DND-41 (cell line): ENCODE results near the gene MED8.

Source experiments
- ATAC-seq: fragments of 200-7000 bp; cut with Tn5 transposase; 3 replicates; pipeline ENCODE4 v1.9.1; 2021; ENCODE audit warnings: low read depth; ENCODE audit not compliant: insufficient read depth
- DNase-seq: peaks from one replicate; pipeline ENCODE4 v3.0.0-alpha.2; 2020
- H2AFZ ChIP-seq: 2 replicates; pipeline ENCODE4 v1.6.0; 2012; ENCODE audit warnings: low read depth, low read length
- H3K27ac ChIP-seq: 2 replicates; pipeline ENCODE4 v1.5.1; 2012; ENCODE audit warnings: low read length, inconsistent platforms
- H3K27me3 ChIP-seq: fragments of 200-600 bp; sonication (generic); 2 replicates; pipeline ENCODE4 v1.6.0; 2012; ENCODE audit warnings: low read length, mild to moderate bottlenecking, inconsistent platforms; ENCODE audit not compliant: insufficient read depth, poor library complexity
- H3K36me3 ChIP-seq: 2 replicates; pipeline ENCODE4 v1.5.1; 2012; ENCODE audit warnings: low read length, inconsistent platforms; ENCODE audit not compliant: insufficient read depth
- H3K4me1 ChIP-seq: 2 replicates; pipeline ENCODE4 v1.5.1; 2012; ENCODE audit warnings: mild to moderate bottlenecking, low read length; ENCODE audit not compliant: insufficient read depth
- H3K4me2 ChIP-seq: 2 replicates; pipeline ENCODE4 v1.6.0; 2012; ENCODE audit warnings: mild to moderate bottlenecking, moderate library complexity, low read length, inconsistent platforms; ENCODE audit not compliant: insufficient read depth
- H3K4me3 ChIP-seq, 2 experiments: fragments of 200-600 bp in 1 of 2; shearing (Covaris generic) in 1 of 2; 2 replicates each; pipeline ENCODE4 v1.5.1; 2012 to 2016; ENCODE audit warnings: inconsistent platforms in 2 of 2, low read length in 2 of 2, mild to moderate bottlenecking in 2 of 2, low read depth in 1 of 2, moderate library complexity in 1 of 2
- H3K79me2 ChIP-seq: 2 replicates; pipeline ENCODE4 v1.6.0; 2012; ENCODE audit warnings: low read length, inconsistent platforms; ENCODE audit not compliant: insufficient read depth
- H3K9ac ChIP-seq: 2 replicates; pipeline ENCODE4 v1.6.0; 2012; ENCODE audit warnings: low read depth, mild to moderate bottlenecking, inconsistent platforms, low read length, moderate library complexity
- H3K9me3 ChIP-seq: 2 replicates; pipeline ENCODE4 v1.5.1; 2012; ENCODE audit warnings: low read length, moderate library complexity, mild to moderate bottlenecking, inconsistent platforms; ENCODE audit not compliant: insufficient read depth, severe bottlenecking
- H4K20me1 ChIP-seq: 2 replicates; pipeline ENCODE4 v1.6.0; 2012; ENCODE audit warnings: low read length; ENCODE audit not compliant: insufficient read depth
- EZH2 ChIP-seq: IDR thresholded peaks from 3 replicates; pipeline ENCODE4 v1.6.1; 2012; ENCODE audit warnings: borderline replicate concordance, low read depth, mild to moderate bottlenecking, moderate library complexity, low read length, inconsistent platforms; ENCODE audit not compliant: severe bottlenecking
- TF ChIP-seq, protein P1 (sequence below): IDR thresholded peaks from 2 replicates; pipeline ENCODE4 v1.5.1; 2012; ENCODE audit warnings: borderline replicate concordance, low read length, moderate library complexity, mild to moderate bottlenecking; ENCODE audit not compliant: poor library complexity, severe bottlenecking; ENCODE audit errors: extremely low read depth

Gene MED8

DNA sequence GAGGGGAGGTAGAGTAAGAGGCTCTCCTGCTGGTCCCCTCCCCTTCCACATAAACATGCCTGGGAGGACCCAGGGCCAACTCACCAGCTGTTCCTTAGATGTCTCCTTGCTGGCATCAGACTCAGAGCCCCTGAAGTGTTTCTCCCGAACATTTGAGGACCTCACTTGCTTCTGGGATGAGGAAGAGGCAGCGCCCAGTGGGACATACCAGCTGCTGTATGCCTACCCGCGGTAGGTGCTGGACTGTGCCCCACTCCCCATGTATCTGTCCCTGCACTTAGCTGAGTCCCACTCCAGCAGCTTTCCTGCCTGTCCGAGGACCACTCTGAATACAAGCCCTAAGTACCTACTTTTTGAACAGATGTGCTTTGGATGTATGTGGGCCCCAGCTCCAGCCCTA is 51.6 kb downstream of the MED8 start:
- Histone ChIP-seq H3K36me3 (no peaks in the 10 kb centered on the region), H3K4me3 (no peak overlapping the region), H3K9ac (no peak overlapping the region), H3K27ac (no peak overlapping the region), H3K4me1 (no peaks in the 10 kb centered on the region), H2AFZ (no peak overlapping the region), H3K79me2 (no peaks in the 10 kb centered on the region), H3K4me2 (no peak overlapping the region), H3K27me3 (peaks cover 6% of the 10 kb centered on the region), H4K20me1 (no peaks in the 10 kb centered on the region), H3K9me3 (no peaks in the 10 kb centered on the region)
- no peak for DNase-seq
- TF ChIP-seq EZH2, result no peak
- TF ChIP-seq, protein P1, sequence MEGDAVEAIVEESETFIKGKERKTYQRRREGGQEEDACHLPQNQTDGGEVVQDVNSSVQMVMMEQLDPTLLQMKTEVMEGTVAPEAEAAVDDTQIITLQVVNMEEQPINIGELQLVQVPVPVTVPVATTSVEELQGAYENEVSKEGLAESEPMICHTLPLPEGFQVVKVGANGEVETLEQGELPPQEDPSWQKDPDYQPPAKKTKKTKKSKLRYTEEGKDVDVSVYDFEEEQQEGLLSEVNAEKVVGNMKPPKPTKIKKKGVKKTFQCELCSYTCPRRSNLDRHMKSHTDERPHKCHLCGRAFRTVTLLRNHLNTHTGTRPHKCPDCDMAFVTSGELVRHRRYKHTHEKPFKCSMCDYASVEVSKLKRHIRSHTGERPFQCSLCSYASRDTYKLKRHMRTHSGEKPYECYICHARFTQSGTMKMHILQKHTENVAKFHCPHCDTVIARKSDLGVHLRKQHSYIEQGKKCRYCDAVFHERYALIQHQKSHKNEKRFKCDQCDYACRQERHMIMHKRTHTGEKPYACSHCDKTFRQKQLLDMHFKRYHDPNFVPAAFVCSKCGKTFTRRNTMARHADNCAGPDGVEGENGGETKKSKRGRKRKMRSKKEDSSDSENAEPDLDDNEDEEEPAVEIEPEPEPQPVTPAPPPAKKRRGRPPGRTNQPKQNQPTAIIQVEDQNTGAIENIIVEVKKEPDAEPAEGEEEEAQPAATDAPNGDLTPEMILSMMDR, result no peak
- ATAC-seq, result no peak

DNA sequence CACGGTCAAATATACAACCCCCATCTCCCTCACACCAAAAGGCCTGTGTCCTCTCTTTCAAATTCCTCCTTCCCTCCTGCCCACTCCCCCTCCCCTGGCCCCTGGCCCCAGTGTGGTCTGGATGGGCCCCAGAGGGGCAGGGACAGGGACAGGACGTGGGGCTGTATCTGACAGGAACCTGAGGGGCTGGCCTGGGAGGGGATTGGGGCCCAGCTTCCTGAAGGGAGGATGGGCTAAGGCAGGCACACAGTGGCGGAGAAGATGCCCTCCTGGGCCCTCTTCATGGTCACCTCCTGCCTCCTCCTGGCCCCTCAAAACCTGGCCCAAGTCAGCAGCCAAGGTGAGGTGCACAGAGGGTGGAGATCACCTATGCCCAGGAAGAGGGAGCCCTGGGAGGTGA is 52.0 kb downstream of the MED8 start, which contains the start of gene MPL:
Gene MPL, plus strand, starts transcription at position 231 of the 400 bp plus-strand sequence. Its CDS starts 31 bp downstream, at position 262.
- no peak within 1 kb of the TSS for H3K4me3 ChIP-seq
- no peak within 1 kb of the TSS for H2AFZ ChIP-seq
- no peak within 1 kb of the TSS for H3K9ac ChIP-seq
- H3K9me3 ChIP-seq, result no peaks in the 10 kb centered on the region
- H3K4me1 ChIP-seq, result no peaks in the 10 kb centered on the region
- DNase-seq, result no peak
- no peak within 1 kb of the TSS for H3K4me2 ChIP-seq
- H3K36me3 ChIP-seq, result no peaks in the 10 kb centered on the region
- no peaks in the 10 kb centered on the region for H4K20me1 ChIP-seq
- TF ChIP-seq, protein P1, result no peak
- no peak for TF ChIP-seq EZH2
- no peak for ATAC-seq
- H3K27ac ChIP-seq, result no peak within 1 kb of the TSS
- no peaks in the 10 kb centered on the region for H3K79me2 ChIP-seq
- peaks cover 6% of the 10 kb centered on the region for H3K27me3 ChIP-seq

DNA sequence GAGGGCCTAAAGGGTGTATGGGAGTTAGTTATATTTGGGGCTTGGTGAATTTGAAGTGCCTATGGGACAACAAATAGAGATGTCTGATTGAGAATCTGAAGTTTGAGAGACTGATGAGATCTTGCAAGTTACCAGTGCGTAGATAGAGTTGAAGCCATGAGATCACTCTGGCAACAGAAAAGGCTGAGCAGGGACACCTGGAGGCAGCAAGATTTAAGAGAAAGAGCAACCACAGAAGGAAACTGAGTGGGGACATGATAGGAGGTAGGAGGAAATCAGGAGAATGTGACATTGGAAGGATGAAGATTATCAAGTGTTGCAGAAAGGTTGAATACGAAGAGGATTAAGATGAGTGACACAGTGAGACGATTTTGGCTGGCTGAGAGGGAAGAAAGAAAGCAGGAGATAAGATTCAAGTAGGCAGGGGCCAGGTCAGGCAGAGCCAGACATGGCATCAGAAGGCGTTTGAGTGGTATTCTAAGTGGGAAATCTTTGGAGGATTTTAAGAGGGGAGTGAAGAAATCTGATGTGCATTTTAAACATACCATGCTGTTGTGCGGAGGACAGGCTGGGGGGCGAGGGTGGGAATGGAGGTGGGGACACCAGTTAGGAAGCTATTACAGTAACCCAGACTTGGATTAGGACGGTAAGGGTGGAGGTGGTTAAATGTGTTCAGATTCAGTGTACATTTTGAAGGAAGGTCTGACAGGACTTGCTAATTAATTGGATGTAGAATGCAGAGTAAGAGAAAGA is 55.0 kb downstream of the MED8 start:
- Histone ChIP-seq H3K36me3 (no peaks in the 10 kb centered on the region), H3K4me2 (no peak overlapping the region), H3K79me2 (no peaks in the 10 kb centered on the region), H3K9ac (no peak overlapping the region), H3K4me1 (no peaks in the 10 kb centered on the region), H3K27me3 (peaks cover 6% of the 10 kb centered on the region), H3K4me3 (no peak overlapping the region), H2AFZ (no peak overlapping the region), H4K20me1 (no peaks in the 10 kb centered on the region), H3K27ac (no peak overlapping the region), H3K9me3 (no peaks in the 10 kb centered on the region)
- no peak for DNase-seq
- TF ChIP-seq EZH2, result no peak
- TF ChIP-seq, protein P1, result no peak
- no peak for ATAC-seq
